Psoas muscle (tissue), 8 donors: ENCODE data around the gene LHX3. TPM values are rescaled to one million over a fixed set of nuclear protein-coding genes. Genes with fewer than 3 reads are reported as not detected.

Experiments
- ATAC-seq, 4 donors: fragments of 200-7000 bp; cut with Tn5 transposase; one replicate each; pipeline ENCODE4 v1.9.1; 2020; ENCODE audit warnings: moderate library complexity in 3 of 4, mild to moderate bottlenecking in 2 of 4
- DNase-seq, 2 donors: peaks; one replicate each; pipeline ENCODE4 v3.0.0-alpha.2; 2020
- H3K27ac ChIP-seq: fragments of 200-600 bp; one replicate; pipeline ENCODE4 v1.8.0; 2022
- H3K27me3 ChIP-seq, 3 donors: fragments of 200-600 bp in 1 of 3; one replicate each; pipeline versions ENCODE4 v1.6.1 to v1.8.0; 2013 to 2022; ENCODE audit warnings: low read length in 2 of 3, mild to moderate bottlenecking in 2 of 3, moderate library complexity in 1 of 3; ENCODE audit not compliant: insufficient read depth in 3 of 3
- H3K36me3 ChIP-seq, 2 donors: fragments of 200-600 bp in 1 of 2; one replicate each; pipeline versions ENCODE4 v1.6.1 to v1.8.0; 2013 to 2022; ENCODE audit warnings: low read depth in 1 of 2, mild to moderate bottlenecking in 1 of 2, moderate library complexity in 1 of 2; ENCODE audit not compliant: insufficient read depth in 1 of 2
- H3K4me1 ChIP-seq: fragments of 200-600 bp; one replicate; pipeline ENCODE4 v1.8.0; 2022
- H3K4me3 ChIP-seq: fragments of 200-600 bp; one replicate; pipeline ENCODE4 v1.8.0; 2022; ENCODE audit warnings: mild to moderate bottlenecking
- H3K9me3 ChIP-seq: fragments of 200-600 bp; one replicate; pipeline ENCODE4 v1.8.0; 2022
- WGBS, 3 donors: extraction: QIAGEN DNeasy Blood & Tissue Kit; methylation state at CpG; one replicate each; pipeline versions ENCODE4 v1.1.6 to v1.1.7; 2013; 5-methylcytosine and 5-hydroxymethylcytosine counted together
- intact Hi-C, 2 donors: fragments of 100-400 bp; cut with DNase I; formaldehyde crosslinking; loops; one replicate each; pipeline versions ENCODE4 v1.11.0 to v1.14.2; 2022
- polyA plus RNA-seq, 3 donors: library from polyadenylated mRNA; stranded (reverse); fragments of 200-250 nt; gene quantifications; one replicate each; pipeline ENCODE4 v1.2.3, GENCODE V29; 2013
- total RNA-seq, 4 donors: library from RNA; stranded (reverse); fragmentation: NEBNext Ultra II Directional in 2 of 4; extraction: Animal tissue kit (Norgen Biotek cat#: 25700) in 2 of 4; gene quantifications; one replicate each; pipeline versions ENCODE4 v1.2.1 to v1.2.4, GENCODE V29; 2021 to 2023
- TF ChIP-seq, protein P1 (sequence below): fragments of 200-600 bp; IDR thresholded peaks from one replicate; pipeline ENCODE4 v1.8.0; 2022; ENCODE audit warnings: antibody characterized with exemption
- donor health status: healthy with polysubstance abuse.
- donor health status: DM: no; HTN: no; CAD: no; lungs with moderate emphysema.
- donor health status: Bipolar disorder and iron deficiency.
- donor health status: healthy.
- donor health status: DM: yes; HTN: yes; CAD: no.
- donor health status: DM: no; HTN: no; CAD: no.
- donor health status: DM: no; HTN: no; CAD: no.
- donor health status: DM: yes; HTN: yes; CAD: no.

LHX3 gene
- total and polyA plus RNA-seq, 7 donors: not detected

- no peaks in the 10 kb centered on the region for H3K4me1 ChIP-seq
- WGBS, 3 donors: 0 to 3% (median 1%) methylated on average over 15 to 16 of the region's 16 CpGs
- DNase-seq (no peak), ATAC-seq (no peak)
- TF ChIP-seq, protein P1, sequence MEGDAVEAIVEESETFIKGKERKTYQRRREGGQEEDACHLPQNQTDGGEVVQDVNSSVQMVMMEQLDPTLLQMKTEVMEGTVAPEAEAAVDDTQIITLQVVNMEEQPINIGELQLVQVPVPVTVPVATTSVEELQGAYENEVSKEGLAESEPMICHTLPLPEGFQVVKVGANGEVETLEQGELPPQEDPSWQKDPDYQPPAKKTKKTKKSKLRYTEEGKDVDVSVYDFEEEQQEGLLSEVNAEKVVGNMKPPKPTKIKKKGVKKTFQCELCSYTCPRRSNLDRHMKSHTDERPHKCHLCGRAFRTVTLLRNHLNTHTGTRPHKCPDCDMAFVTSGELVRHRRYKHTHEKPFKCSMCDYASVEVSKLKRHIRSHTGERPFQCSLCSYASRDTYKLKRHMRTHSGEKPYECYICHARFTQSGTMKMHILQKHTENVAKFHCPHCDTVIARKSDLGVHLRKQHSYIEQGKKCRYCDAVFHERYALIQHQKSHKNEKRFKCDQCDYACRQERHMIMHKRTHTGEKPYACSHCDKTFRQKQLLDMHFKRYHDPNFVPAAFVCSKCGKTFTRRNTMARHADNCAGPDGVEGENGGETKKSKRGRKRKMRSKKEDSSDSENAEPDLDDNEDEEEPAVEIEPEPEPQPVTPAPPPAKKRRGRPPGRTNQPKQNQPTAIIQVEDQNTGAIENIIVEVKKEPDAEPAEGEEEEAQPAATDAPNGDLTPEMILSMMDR: no peak
- H3K36me3 ChIP-seq: no peaks in the 10 kb centered on the region
- H3K27me3 ChIP-seq: peaks cover 0 to 98% (median 51%) of the 10 kb centered on the region in 3 donors
- H3K9me3 ChIP-seq: no peaks in the 10 kb centered on the region
- intact Hi-C loops: no loop called here
- H3K4me3 ChIP-seq: no peak overlapping the region
- H3K27ac ChIP-seq: no peak overlapping the region
Measured at GRCh38 chr9:136196404-136197083, 8.4 kb downstream of the LHX3 start.

GRCh38 chr9:136194540-136194939 is 10.4 kb downstream of the LHX3 start:
- no peak for DNase-seq
- intact Hi-C loops: no loop called here
- no peak overlapping the region for H3K27ac ChIP-seq
- TF ChIP-seq, protein P1: no peak
- 0 to 9% (median 6%) methylated on average over 5 of the region's 5 CpGs for WGBS, 3 donors
- H3K36me3 ChIP-seq: no peaks in the 10 kb centered on the region
- H3K9me3 ChIP-seq: no peaks in the 10 kb centered on the region
- peaks cover 0 to 95% (median 37%) of the 10 kb centered on the region in 3 donors for H3K27me3 ChIP-seq
- no peak for ATAC-seq
- H3K4me3 ChIP-seq: no peak overlapping the region
- no peaks in the 10 kb centered on the region for H3K4me1 ChIP-seq

DNA sequence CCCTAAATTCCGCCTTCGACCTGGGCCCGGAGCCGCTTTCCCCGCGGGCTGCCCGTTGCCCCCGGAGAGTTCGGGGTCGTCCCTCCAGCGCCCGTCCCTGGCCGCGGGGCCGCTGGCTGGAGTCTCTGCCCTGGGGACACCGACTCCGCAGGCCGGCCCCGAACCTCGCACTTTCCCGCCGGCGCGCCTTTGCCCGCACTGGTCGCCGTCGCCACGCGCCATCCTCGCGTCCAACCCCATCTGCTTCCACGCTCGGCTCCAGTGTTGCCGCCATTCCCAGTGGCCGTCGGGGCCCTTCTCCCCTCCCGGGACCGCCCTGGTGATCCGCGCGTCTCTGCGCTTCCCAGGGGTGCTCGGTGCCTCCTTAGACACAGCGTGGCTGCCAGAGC is 11.0 kb downstream of the LHX3 start:
- no peaks in the 10 kb centered on the region for H3K9me3 ChIP-seq
- ATAC-seq: no peak
- intact Hi-C loops: no loop called here
- no peak overlapping the region for H3K27ac ChIP-seq
- 0 to 1% (median 1%) methylated on average over 23 to 45 of the region's 45 CpGs for WGBS, 3 donors
- TF ChIP-seq, protein P1: no peak
- peaks cover 0 to 95% (median 37%) of the 10 kb centered on the region in 3 donors for H3K27me3 ChIP-seq
- no peak for DNase-seq
- no peaks in the 10 kb centered on the region for H3K36me3 ChIP-seq
- no peak overlapping the region for H3K4me3 ChIP-seq
- H3K4me1 ChIP-seq: no peaks in the 10 kb centered on the region

DNA sequence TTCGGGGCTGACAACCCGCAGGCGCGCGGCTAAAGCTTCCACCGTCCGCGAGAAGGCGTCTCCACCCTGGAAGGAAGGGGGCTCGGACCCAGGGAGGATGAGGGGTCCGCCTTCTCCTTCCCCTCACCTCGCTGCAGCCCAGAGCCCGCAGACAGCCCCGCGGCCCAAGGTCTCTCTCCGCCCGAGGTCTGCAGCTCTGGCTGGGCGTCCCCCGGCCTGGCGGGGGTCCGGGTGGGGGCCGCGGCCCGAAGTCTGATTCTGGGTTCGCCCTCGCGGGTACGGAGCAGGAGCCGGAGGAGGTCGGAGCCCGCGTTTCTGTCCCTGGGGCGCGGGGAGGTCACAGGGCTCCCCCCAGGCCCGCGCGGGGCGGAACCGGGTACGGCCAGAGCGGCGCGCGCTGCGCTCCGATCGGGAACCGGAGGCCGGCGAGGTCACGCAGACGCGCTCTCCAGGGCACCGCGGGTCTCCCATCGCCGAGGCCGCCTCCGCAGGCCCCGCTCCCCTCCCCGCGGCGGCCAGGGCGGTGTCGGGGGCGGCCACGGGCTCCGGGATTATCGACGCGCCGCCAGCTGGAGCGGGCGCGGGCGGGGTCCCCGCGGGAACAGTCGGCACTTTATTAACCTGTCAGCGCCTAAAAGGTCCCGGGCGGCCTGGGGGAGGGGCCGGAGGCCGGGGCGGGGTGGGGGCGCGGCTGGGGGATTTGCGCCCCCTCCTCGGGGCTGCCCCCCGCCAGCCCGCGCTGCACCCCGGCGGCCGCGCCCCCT is 11.6 kb downstream of the LHX3 start:
- H3K9me3 ChIP-seq: no peaks in the 10 kb centered on the region
- H3K4me1 ChIP-seq: no peaks in the 10 kb centered on the region
- no peak overlapping the region for H3K27ac ChIP-seq
- no peaks in the 10 kb centered on the region for H3K36me3 ChIP-seq
- 0 to 1% (median 1%) methylated on average over 19 to 96 of the region's 96 CpGs for WGBS, 3 donors
- TF ChIP-seq, protein P1: no peak
- no peak overlapping the region for H3K4me3 ChIP-seq
- DNase-seq (no peak), ATAC-seq (no peak)
- H3K27me3 ChIP-seq: peaks cover 0 to 91% (median 37%) of the 10 kb centered on the region in 3 donors
- intact Hi-C loops: no loop called here
